SK-N-SH treated with all-trans-retinoic acid at 6 μM for 48 hours (cell line): Measurements from ENCODE around the gene SMCO4.

Experiments used
- ATAC-seq: fragments of 200-7000 bp; cut with Tn5 transposase; 3 replicates; pipeline ENCODE4 v1.9.1; 2020; ENCODE audit warnings: mild to moderate bottlenecking, moderate library complexity
- ARNTL ChIP-seq: fragments of 450-650 bp; formaldehyde crosslinking; IDR thresholded peaks from 2 replicates; pipeline ENCODE4 v1.5.0; 2020; ENCODE audit warnings: low read depth, mild to moderate bottlenecking, moderate library complexity, borderline replicate concordance
- BACH2 ChIP-seq: fragments of 250-450 bp; sonication (Bioruptor Pico); IDR thresholded peaks from 2 replicates; pipeline ENCODE4 v1.9.0; 2021; ENCODE audit warnings: mild to moderate bottlenecking, borderline replicate concordance
- CSDC2 ChIP-seq: fragments of 250-450 bp; sonication (Bioruptor Pico); IDR thresholded peaks from 2 replicates; pipeline ENCODE4 v1.5.0; 2020; ENCODE audit warnings: mild to moderate bottlenecking, moderate library complexity
- GLIS3 ChIP-seq: fragments of 250-450 bp; sonication (Bioruptor Pico); IDR thresholded peaks from 2 replicates; pipeline ENCODE4 v1.5.0; 2020; ENCODE audit warnings: mild to moderate bottlenecking, moderate library complexity
- OSR1 ChIP-seq: fragments of 250-450 bp; sonication (Bioruptor Pico); IDR thresholded peaks from 2 replicates; pipeline ENCODE4 v1.8.0; 2022; ENCODE audit warnings: moderate library complexity, mild to moderate bottlenecking, inconsistent platforms
- PPARA ChIP-seq: fragments of 250-450 bp; sonication (Bioruptor Pico); IDR thresholded peaks from 2 replicates; pipeline ENCODE4 v1.5.0; 2020; ENCODE audit warnings: mild to moderate bottlenecking, borderline replicate concordance
- RARB ChIP-seq: fragments of 250-450 bp; sonication (Bioruptor Pico); IDR thresholded peaks from 2 replicates; pipeline ENCODE4 v1.8.0; 2021; ENCODE audit warnings: mild to moderate bottlenecking, moderate library complexity
- SNAI2 ChIP-seq: fragments of 250-450 bp; sonication (Bioruptor Pico); IDR thresholded peaks from 2 replicates; pipeline ENCODE4 v1.5.0; 2020; ENCODE audit warnings: mild to moderate bottlenecking, moderate library complexity
- TOX ChIP-seq: fragments of 250-450 bp; sonication (Bioruptor Pico); IDR thresholded peaks from 2 replicates; pipeline ENCODE4 v1.8.0; 2021; ENCODE audit warnings: mild to moderate bottlenecking, moderate library complexity, borderline replicate concordance
- TSHZ2 ChIP-seq: fragments of 250-450 bp; sonication (Bioruptor Pico); IDR thresholded peaks from 2 replicates; pipeline ENCODE4 v1.5.0; 2020; ENCODE audit warnings: mild to moderate bottlenecking, moderate library complexity
- ZC3H10 ChIP-seq: fragments of 250-450 bp; sonication (Bioruptor Pico); IDR thresholded peaks from 2 replicates; pipeline ENCODE4 v1.5.1; 2021; ENCODE audit warnings: mild to moderate bottlenecking, moderate library complexity
- ZFP3 ChIP-seq: fragments of 250-450 bp; sonication (Bioruptor Pico); IDR thresholded peaks from 2 replicates; pipeline ENCODE4 v1.5.0; 2020; ENCODE audit warnings: mild to moderate bottlenecking, moderate library complexity
- ZNF565 ChIP-seq: fragments of 450-650 bp; formaldehyde crosslinking; conservative IDR thresholded peaks from 2 replicates; pipeline ENCODE4 v1.5.0; 2020; ENCODE audit warnings: low read depth, mild to moderate bottlenecking, moderate library complexity
- ZNF70 ChIP-seq: fragments of 450-650 bp; formaldehyde crosslinking; IDR thresholded peaks from 2 replicates; pipeline ENCODE4 v1.5.0; 2020; ENCODE audit warnings: mild to moderate bottlenecking, moderate library complexity
- TF ChIP-seq, protein P1 (sequence below): fragments of 250-450 bp; sonication (Bioruptor Pico); IDR thresholded peaks from 2 replicates; pipeline ENCODE4 v1.5.1; 2021; ENCODE audit warnings: mild to moderate bottlenecking, moderate library complexity
- TF ChIP-seq, protein P2 (sequence below): fragments of 250-450 bp; sonication (Bioruptor Pico); IDR thresholded peaks from 2 replicates; pipeline ENCODE4 v1.5.1; 2020; ENCODE audit warnings: low read depth, mild to moderate bottlenecking, moderate library complexity
- TF ChIP-seq, protein P3 (sequence below): fragments of 250-450 bp; sonication (Bioruptor Pico); IDR thresholded peaks from 2 replicates; pipeline ENCODE4 v1.8.0; 2021; ENCODE audit warnings: low read depth, mild to moderate bottlenecking, moderate library complexity, borderline replicate concordance

The SMCO4 gene

GRCh38 chr11:93520726-93521509, 22.3 kb downstream of the SMCO4 start:
- TF ChIP-seq BACH2 (CRISPR knock-in tag) (no peak), ZNF70 (CRISPR knock-in tag) (no peak), SNAI2 (CRISPR knock-in tag) (no peak), PPARA (CRISPR knock-in tag) (no peak), ZNF565 (CRISPR knock-in tag) (no peak), OSR1 (CRISPR knock-in tag) (no peak), CSDC2 (CRISPR knock-in tag) (no peak), TSHZ2 (no peak), ARNTL (CRISPR knock-in tag) (no peak), ZC3H10 (CRISPR knock-in tag) (no peak), ZFP3 (CRISPR knock-in tag) (no peak), RARB (CRISPR knock-in tag) (no peak), GLIS3 (CRISPR knock-in tag) (no peak), TOX (CRISPR knock-in tag) (no peak)
- TF ChIP-seq, protein P1, sequence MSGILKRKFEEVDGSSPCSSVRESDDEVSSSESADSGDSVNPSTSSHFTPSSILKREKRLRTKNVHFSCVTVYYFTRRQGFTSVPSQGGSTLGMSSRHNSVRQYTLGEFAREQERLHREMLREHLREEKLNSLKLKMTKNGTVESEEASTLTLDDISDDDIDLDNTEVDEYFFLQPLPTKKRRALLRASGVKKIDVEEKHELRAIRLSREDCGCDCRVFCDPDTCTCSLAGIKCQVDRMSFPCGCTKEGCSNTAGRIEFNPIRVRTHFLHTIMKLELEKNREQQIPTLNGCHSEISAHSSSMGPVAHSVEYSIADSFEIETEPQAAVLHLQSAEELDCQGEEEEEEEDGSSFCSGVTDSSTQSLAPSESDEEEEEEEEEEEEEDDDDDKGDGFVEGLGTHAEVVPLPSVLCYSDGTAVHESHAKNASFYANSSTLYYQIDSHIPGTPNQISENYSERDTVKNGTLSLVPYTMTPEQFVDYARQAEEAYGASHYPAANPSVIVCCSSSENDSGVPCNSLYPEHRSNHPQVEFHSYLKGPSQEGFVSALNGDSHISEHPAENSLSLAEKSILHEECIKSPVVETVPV (CRISPR knock-in tag): no peak
- TF ChIP-seq, protein P2, sequence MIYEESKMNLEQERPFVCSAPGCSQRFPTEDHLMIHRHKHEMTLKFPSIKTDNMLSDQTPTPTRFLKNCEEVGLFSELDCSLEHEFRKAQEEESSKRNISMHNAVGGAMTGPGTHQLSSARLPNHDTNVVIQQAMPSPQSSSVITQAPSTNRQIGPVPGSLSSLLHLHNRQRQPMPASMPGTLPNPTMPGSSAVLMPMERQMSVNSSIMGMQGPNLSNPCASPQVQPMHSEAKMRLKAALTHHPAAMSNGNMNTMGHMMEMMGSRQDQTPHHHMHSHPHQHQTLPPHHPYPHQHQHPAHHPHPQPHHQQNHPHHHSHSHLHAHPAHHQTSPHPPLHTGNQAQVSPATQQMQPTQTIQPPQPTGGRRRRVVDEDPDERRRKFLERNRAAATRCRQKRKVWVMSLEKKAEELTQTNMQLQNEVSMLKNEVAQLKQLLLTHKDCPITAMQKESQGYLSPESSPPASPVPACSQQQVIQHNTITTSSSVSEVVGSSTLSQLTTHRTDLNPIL (CRISPR knock-in tag): no peak
- TF ChIP-seq, protein P3, sequence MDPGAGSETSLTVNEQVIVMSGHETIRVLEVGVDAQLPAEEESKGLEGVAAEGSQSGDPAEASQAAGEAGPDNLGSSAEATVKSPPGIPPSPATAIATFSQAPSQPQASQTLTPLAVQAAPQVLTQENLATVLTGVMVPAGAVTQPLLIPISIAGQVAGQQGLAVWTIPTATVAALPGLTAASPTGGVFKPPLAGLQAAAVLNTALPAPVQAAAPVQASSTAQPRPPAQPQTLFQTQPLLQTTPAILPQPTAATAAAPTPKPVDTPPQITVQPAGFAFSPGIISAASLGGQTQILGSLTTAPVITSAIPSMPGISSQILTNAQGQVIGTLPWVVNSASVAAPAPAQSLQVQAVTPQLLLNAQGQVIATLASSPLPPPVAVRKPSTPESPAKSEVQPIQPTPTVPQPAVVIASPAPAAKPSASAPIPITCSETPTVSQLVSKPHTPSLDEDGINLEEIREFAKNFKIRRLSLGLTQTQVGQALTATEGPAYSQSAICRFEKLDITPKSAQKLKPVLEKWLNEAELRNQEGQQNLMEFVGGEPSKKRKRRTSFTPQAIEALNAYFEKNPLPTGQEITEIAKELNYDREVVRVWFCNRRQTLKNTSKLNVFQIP: no peak
- peak; percentile 18; the same call in 1 of the 3 replicates for ATAC-seq

DNA sequence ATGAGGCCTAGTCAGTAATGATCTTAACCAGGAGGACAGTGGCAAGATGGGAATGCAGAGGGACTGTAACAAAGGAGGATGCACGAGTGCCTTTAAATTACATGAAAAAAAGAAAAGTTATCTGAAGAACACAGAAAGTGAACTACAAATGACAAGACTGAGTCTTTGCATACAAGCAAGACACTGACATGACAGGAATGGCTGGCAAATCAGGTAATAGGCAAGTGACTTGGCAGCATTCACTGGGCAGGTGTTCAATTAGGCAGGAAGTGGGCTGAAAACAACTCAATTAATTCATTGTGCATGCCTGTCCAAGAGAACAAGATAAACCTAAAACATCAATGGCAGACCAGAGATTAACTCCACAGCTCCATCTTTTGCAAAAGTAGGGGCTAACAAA, 24.0 kb downstream of the SMCO4 start:
- TF ChIP-seq SNAI2 (CRISPR knock-in tag) (no peak), ZNF70 (CRISPR knock-in tag) (peak; percentile 62; the same call in 1 of the 2 replicates), ZC3H10 (CRISPR knock-in tag) (no peak), GLIS3 (CRISPR knock-in tag) (no peak), PPARA (CRISPR knock-in tag) (no peak)
- TF ChIP-seq, protein P2 (CRISPR knock-in tag): no peak
- no peak for ATAC-seq

DNA sequence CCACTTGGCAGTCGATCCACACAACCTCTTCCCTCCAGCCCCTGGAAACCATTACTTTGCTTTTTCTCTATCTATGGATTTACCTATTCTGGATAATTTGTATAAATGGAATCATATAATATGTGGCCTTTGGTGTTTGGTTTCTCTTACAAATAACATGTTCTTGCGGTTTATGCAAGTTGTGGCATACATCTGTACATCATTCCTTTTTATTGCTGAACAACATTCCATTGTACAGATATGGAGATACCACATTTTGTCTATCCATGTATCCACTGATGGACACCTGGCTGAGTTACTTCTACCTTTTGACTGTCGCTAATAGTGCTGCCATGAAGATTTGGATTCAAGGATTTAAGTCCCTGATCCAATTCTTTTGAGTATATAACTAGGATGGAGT, 25.1 kb downstream of the SMCO4 start:
- TF ChIP-seq ZC3H10 (CRISPR knock-in tag): no peak
- ATAC-seq: no peak

DNA sequence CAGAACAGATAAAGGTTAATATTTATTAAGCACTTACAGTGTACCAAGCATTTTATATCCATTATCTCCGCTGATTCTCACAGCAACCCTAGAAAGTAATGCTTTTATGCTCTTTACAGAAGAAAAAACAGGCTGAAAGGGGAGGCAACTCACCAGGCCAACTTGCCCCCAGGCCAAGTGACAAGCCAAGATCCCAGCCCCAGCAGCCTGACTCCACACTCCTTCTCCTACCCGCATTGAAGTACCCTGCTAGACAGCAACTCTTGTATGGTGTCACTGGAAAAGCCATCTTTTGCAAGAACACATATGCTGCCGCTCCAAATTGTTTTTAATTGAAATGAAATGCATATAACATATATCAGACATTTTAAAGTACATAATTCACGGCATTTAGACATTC, 25.6 kb downstream of the SMCO4 start:
- TF ChIP-seq, protein P3: no peak
- no peak for TF ChIP-seq PPARA (CRISPR knock-in tag)
- no peak for TF ChIP-seq ARNTL (CRISPR knock-in tag)
- TF ChIP-seq, protein P2 (CRISPR knock-in tag): no peak
- ATAC-seq: no peak
